Occipital lobe (tissue), 2 donors: Measurements from ENCODE around the gene MAGEB6B. TPM values are rescaled to one million over a fixed set of nuclear protein-coding genes. Genes with fewer than 3 reads are reported as not detected.
"Not testable (repeated sequence)": the region's sequence is repeated elsewhere in the genome, so short reads cannot be mapped to it uniquely, and the experiment has no call there.

Experiments used
- DNase-seq: peaks from one replicate; lab custom pipeline; 2025; lab: John Stamatoyannopoulos, UW
- total RNA-seq: library from RNA; depleted of rRNA; stranded (reverse); fragments of >200 nt; gene quantifications from one replicate; pipeline ENCODE4 v1.2.3, GENCODE V29; 2014

The MAGEB6B gene, protein sequence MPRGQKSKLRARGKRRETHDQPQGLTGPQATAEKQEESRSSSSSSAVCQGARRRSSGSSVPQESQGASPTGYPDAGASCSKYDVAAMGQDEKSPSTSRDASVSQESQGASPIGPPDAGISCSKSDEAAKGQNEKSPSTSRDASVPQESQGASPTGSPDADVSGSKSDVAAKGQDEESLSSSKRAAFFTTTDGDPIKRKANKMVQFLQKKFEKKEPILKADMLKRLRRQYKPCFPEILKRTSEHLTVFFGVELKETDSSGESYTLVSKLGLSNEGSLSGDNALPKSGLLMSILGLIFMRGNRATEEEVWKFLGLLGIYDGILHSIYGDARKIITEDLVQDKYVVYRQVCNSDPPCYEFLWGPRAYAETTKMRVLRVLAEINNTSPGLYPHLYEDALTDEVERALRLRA
- not detected for total RNA-seq

DNA sequence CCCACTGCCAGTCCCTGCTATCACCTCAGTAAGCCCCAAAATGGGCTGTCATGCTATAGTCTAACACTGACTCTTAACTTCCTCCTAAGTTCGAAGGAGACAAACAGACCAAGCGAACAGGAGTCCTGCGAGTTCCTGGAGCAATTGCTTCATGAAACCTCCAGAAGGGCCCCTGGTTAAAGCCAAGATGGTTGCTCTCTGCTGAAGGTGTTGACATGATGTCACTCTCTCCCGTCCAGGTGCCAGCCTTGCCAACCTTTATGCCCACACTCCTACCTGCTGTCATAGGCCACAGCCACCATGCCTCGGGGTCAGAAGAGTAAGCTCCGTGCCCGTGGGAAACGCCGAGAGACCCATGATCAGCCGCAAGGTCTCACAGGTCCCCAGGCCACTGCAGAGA lies at the start of gene MAGEB6B:
Gene MAGEB6B, plus strand, starts transcription at position 301 of the 400 bp plus-strand sequence. Its CDS starts 0 bp downstream, at position 301.
- no peak for DNase-seq

DNA sequence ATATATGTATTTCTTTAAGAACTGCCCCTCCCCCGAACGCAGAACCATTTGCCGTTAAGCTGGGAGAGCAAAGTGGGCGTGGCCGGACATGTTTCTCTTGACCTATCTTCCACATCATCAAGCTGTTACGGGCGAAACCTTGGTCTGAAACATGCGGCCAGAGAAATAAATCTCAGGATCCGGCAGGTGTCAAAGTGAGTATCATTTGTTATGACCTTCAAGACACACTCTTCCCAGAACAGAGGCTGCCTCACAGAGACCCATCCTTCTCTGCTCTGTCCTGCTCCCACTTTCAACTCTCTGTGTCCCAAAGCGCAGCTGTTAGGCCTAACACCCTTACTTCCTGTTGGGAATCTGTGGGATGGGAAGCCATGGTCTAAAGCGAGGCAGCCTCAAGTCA lies 22.1 kb upstream of the MAGEB6B start, which contains the start of gene MAGEB18:
Gene MAGEB18, plus strand, starts transcription at position 70 of the 400 bp plus-strand sequence. CDS start 643 bp downstream, outside the sequence.
- no peak for DNase-seq

DNA sequence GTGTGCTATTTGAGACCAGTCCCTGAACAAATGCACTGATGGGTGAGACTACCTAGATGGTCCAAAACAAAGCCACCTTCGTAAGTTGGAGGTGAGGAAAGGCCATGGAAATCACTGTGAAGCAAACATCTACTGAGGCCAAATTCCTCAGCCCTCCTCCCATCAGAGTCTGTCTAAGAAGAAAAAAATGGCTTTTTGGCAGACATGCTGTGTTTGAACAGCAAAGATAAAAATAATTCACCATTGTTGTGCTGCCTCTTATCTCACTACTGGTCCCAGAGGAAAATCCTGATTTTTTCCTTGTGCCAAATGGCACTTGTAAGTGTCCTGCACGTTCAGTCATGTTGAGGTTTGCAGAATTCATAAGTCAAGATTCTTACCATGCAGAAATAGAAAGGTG lies 14.4 kb upstream of the MAGEB6B start:
- no peak for DNase-seq

DNA sequence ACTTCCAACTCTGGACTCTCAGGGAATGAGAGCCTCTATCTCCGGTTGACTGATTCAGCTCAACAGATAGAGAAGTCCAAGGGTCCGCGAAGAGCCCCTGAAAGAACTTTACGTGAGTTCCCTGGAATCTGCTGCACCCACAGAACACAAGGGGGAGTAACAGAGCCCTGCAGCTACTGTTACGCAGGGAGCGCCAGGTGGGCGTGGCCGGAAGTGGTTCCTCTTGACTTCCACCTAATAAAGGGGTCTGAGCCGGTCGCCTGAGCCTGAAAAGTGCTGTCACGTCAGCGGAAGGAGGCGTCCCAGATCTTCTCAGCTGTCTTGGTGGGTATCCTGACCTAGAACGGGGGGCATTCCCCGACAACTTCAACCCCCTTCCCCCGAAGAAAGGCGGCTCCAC lies 31.8 kb downstream of the MAGEB6B start, which contains the start of gene MAGEB6:
Gene MAGEB6, plus strand, starts transcription at position 237 of the 400 bp plus-strand sequence. CDS start 1,407 bp downstream, outside the sequence.
- DNase-seq: no peak

DNA sequence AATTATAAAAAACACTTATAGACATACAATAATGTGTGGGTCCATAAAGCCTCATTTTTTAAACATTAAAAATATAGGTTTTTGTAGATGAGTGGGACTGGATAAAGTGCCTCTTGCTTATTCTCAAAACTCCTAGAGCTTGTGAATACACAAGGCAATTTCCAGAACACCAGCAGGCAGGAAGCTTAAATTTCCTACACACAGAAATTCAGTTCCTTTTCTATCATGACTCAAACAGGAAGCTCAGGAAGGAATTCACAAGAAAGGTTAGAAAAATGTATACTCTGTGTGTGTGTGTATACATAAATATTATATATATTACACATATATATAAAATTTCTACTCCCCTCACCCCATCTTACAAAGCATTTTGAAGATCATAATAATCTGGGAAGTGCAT lies 43.2 kb downstream of the MAGEB6B start:
- DNase-seq: no peak

DNA sequence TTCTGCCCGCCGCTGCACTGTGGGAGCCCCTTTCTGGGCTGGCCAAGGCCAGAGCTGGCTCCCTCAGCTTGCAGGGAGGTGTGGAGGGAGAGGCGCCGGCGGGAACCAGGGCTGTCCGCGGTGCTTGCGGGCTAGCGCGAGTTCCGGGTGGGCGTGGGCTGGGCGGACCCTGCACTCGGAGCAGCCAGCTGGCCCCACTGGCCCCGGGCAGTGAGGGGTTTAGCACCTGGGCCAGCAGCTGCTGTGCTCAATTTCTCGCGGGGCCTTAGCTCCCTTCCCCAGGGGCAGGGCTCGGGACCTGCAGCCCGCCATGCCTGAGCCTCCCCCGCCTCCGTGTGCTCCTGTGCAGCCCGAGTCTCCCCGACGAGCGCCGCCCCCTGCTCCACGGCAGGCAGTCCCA lies 44.3 kb downstream of the MAGEB6B start:
- not testable (repeated sequence) for DNase-seq

DNA sequence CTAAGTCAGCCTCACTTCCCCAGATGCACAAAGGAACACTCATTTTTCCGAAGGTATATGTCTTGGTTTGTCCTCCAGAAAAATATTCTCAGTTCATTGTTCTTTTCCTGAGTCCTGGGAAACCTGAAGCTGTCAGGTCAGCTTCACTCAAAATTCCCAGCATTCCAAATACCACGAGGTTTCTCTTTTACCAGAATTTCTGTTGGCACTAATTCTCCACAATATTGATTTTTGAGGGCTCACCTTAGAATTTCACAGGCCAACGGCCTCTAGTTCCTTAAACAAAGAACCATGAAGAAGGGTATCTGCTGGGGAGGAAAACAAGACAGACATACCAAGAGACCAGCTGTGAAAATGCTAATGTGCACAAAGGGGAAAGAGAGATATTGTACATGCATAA lies 47.6 kb downstream of the MAGEB6B start:
- no peak for DNase-seq

Other genes starting within 250 kb of the MAGEB6B start
- not detected for gene MAGEB18, start 22.3 kb upstream of the MAGEB6B start, total RNA-seq
- not detected for gene MAGEB6, start 31.8 kb downstream of the MAGEB6B start, total RNA-seq
- gene MAGEB5, start 55.6 kb downstream of the MAGEB6B start, total RNA-seq: not detected